Osteoblast (primary cell): ENCODE results near the gene ANO7. TPM values are rescaled to one million over a fixed set of nuclear protein-coding genes. Genes with fewer than 3 reads are reported as not detected.

ENCODE experiments used
- DNase-seq: peaks from one replicate; pipeline ENCODE4 v3.0.0; 2011; ENCODE audit warnings: low spot score, mixed read lengths; ENCODE audit not compliant: insufficient read length; ENCODE audit errors: missing footprints
- H2AFZ ChIP-seq: 2 replicates; pipeline ENCODE4 v1.6.0; 2011; ENCODE audit warnings: mild to moderate bottlenecking, low read length
- H3K27ac ChIP-seq: 2 replicates; pipeline ENCODE4 v1.5.1; 2011; ENCODE audit warnings: mild to moderate bottlenecking, low read depth, low read length, moderate library complexity
- H3K27me3 ChIP-seq: 2 replicates; pipeline ENCODE4 v1.6.0; 2012; ENCODE audit warnings: mild to moderate bottlenecking, control low read depth, inconsistent platforms, low read length, moderate library complexity; ENCODE audit not compliant: insufficient read depth
- H3K36me3 ChIP-seq: 2 replicates; pipeline ENCODE4 v1.5.1; 2011; ENCODE audit warnings: mild to moderate bottlenecking, low read length, control low read depth, moderate library complexity; ENCODE audit not compliant: insufficient read depth
- H3K4me1 ChIP-seq: 2 replicates; pipeline ENCODE4 v1.5.1; 2011; ENCODE audit warnings: mild to moderate bottlenecking, low read length, control low read depth, moderate library complexity; ENCODE audit not compliant: insufficient read depth
- H3K4me2 ChIP-seq: 2 replicates; pipeline ENCODE4 v1.6.0; 2011; ENCODE audit warnings: mild to moderate bottlenecking, low read length; ENCODE audit not compliant: insufficient read depth
- H3K4me3 ChIP-seq: fragments of 200-600 bp; sonication (generic); 3 replicates; pipeline ENCODE4 v1.5.1; 2012; ENCODE audit warnings: mild to moderate bottlenecking, low read length, inconsistent platforms; ENCODE audit not compliant: insufficient read depth
- H3K79me2 ChIP-seq: 2 replicates; pipeline ENCODE4 v1.6.0; 2012; ENCODE audit warnings: mild to moderate bottlenecking, low read length, control low read depth, inconsistent platforms; ENCODE audit not compliant: insufficient read depth
- H3K9me3 ChIP-seq: 2 replicates; pipeline ENCODE4 v1.5.1; 2011; ENCODE audit warnings: low read depth, low read length, control low read depth
- H4K20me1 ChIP-seq: 2 replicates; pipeline ENCODE4 v1.6.0; 2012; ENCODE audit warnings: mild to moderate bottlenecking, low read length, control low read depth; ENCODE audit not compliant: insufficient read depth
- total RNA-seq: library from RNA; depleted of rRNA; stranded (reverse); fragments of >200 nt; gene quantifications from 2 replicates; pipeline ENCODE4 v1.2.3, GENCODE V29; 2012
- TF ChIP-seq, protein P1 (sequence below): IDR thresholded peaks from 2 replicates; pipeline ENCODE4 v1.5.1; 2011; ENCODE audit warnings: mild to moderate bottlenecking, low read depth, low read length, moderate library complexity; ENCODE audit errors: extremely low read depth

The ANO7 gene
- total RNA-seq, 1 donor, result 1.8 TPM

DNA sequence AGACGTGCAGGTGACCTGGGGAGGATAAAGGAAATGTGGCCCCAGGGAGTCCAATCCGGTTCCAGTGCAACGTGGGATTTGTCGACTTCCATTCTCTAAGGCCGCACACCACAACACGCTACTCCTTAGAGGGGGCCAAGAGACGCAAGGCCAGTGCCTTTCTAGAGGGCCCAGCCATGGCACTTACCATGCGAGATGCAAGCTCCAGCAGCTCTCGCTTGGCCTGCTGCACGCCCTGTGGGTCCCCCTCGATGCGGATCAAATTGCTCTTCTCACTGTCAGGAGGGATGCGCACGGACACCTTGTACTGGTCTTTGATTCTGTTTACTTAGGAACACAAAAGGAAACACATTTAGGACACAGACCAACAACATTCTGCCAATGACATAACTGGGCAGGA is 61.2 kb downstream of the ANO7 start:
- DNase-seq, result no peak
- H3K4me3 ChIP-seq, result no peak overlapping the region
- no peak overlapping the region for H3K27ac ChIP-seq
- H4K20me1 ChIP-seq, result peaks cover 65% of the 10 kb centered on the region
- no peaks in the 10 kb centered on the region for H3K27me3 ChIP-seq
- H2AFZ ChIP-seq, result no peak overlapping the region
- no peaks in the 10 kb centered on the region for H3K9me3 ChIP-seq
- peaks cover 85% of the 10 kb centered on the region for H3K79me2 ChIP-seq
- TF ChIP-seq, protein P1, sequence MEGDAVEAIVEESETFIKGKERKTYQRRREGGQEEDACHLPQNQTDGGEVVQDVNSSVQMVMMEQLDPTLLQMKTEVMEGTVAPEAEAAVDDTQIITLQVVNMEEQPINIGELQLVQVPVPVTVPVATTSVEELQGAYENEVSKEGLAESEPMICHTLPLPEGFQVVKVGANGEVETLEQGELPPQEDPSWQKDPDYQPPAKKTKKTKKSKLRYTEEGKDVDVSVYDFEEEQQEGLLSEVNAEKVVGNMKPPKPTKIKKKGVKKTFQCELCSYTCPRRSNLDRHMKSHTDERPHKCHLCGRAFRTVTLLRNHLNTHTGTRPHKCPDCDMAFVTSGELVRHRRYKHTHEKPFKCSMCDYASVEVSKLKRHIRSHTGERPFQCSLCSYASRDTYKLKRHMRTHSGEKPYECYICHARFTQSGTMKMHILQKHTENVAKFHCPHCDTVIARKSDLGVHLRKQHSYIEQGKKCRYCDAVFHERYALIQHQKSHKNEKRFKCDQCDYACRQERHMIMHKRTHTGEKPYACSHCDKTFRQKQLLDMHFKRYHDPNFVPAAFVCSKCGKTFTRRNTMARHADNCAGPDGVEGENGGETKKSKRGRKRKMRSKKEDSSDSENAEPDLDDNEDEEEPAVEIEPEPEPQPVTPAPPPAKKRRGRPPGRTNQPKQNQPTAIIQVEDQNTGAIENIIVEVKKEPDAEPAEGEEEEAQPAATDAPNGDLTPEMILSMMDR, result no peak
- no peak overlapping the region for H3K4me2 ChIP-seq
- no peaks in the 10 kb centered on the region for H3K4me1 ChIP-seq
- H3K36me3 ChIP-seq, result peaks cover 99% of the 10 kb centered on the region

DNA sequence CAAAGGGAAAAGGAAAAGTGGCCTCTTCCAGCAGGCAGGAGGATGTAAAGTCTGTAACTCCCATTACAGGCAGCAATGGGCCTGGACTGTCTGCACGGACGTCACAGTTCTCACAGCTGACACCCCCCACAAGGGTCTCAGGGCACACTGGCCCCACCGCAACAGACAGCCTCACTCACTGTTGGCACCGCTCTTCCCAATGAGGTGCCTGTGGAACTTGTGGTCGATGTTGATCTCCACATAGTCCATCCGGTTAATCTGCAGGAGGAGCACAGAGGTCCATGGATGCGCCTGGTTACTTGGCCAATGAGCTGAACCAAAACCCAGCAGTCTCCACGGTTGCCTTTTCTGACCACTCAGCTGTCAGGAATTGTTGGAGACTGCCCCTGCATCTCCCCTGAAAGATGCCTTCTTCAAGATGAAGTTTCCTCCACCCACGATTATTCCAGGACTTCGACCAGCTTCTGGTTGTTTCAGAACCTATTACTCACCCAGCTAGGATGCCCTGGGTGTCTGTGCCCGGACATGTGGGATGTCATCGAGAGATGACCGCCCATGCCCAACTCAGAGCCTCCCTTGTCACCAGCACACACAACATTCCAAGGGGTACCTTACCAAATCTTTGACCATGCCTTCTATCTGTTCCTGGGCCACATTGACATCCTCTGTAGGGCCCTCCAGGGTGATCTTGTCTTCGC is 64.5 kb downstream of the ANO7 start:
- no peaks in the 10 kb centered on the region for H3K4me1 ChIP-seq
- TF ChIP-seq, protein P1, result no peak
- H2AFZ ChIP-seq, result no peak overlapping the region
- H4K20me1 ChIP-seq, result peaks cover 80% of the 10 kb centered on the region
- DNase-seq, result peak; percentile 58
- no peaks in the 10 kb centered on the region for H3K9me3 ChIP-seq
- no peak overlapping the region for H3K4me3 ChIP-seq
- no peaks in the 10 kb centered on the region for H3K27me3 ChIP-seq
- no peak overlapping the region for H3K4me2 ChIP-seq
- H3K27ac ChIP-seq, result no peak overlapping the region
- peaks cover 100% of the 10 kb centered on the region for H3K36me3 ChIP-seq
- H3K79me2 ChIP-seq, result peaks cover 89% of the 10 kb centered on the region

DNA sequence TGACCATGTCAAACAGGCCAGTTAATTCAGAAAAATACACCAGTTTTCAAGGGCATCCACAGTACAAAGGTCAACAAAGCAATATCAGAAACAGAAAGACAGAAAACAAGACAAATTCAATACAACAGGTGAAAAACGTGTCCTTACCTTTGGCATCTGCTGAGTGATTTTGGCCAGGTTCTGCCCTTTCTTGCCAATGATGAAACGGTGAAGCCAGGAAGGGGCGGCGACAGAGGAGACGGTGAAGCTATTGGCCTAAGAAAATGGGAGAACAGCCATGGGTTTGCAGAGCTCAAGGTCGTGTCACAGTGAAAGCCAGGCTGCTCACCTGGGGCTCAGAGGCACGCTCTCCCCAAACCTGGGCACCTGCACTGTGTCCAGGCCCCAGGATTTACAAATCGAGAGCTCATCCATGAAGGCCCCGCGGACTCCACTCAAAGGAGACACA is 66.5 kb downstream of the ANO7 start:
- no peak for DNase-seq
- Histone ChIP-seq H3K36me3 (peaks cover 98% of the 10 kb centered on the region), H4K20me1 (peaks cover 79% of the 10 kb centered on the region)

DNA sequence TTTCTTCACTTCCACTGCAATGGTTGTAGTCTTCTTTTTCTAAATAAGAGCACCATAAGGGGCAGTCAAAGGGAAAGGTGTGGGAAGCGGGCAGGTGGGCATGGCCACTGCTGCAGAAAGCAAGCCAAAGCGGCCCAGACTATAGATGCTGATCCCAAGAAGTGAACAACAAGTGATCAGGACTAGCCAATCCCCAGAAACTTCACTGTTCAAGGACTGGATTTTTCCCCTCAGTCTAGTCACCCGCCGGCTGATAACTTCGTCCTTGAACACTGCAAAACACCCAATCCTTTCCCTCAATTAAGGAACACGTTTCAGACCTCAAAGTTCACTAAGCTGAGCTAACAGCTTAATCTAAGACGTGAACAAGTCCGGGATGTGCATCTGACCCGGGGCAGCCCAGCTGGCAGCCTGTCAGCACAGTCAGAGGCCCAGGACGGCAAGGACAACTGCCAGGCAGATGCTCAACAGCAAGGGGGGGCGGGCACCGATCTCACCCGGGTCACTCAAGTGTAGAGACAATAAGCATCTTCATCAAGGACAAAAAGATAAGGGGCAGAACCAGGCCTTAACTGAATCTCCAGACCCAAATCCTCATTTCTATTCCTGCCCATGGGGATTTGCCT is 67.2 kb downstream of the ANO7 start:
- H3K4me1 ChIP-seq, result no peaks in the 10 kb centered on the region
- no peaks in the 10 kb centered on the region for H3K27me3 ChIP-seq
- peaks cover 88% of the 10 kb centered on the region for H3K79me2 ChIP-seq
- peak; percentile 42 for DNase-seq
- TF ChIP-seq, protein P1, result no peak
- peaks cover 98% of the 10 kb centered on the region for H3K36me3 ChIP-seq
- no peak overlapping the region for H2AFZ ChIP-seq
- peaks cover 77% of the 10 kb centered on the region for H4K20me1 ChIP-seq
- no peak overlapping the region for H3K4me2 ChIP-seq
- H3K27ac ChIP-seq, result no peak overlapping the region
- H3K9me3 ChIP-seq, result no peaks in the 10 kb centered on the region
- no peak overlapping the region for H3K4me3 ChIP-seq

More for the DNA sequence above, 66.5 kb downstream of the ANO7 start:
- Histone ChIP-seq H3K27ac (no peak overlapping the region), H3K4me1 (no peaks in the 10 kb centered on the region), H3K79me2 (peaks cover 88% of the 10 kb centered on the region), H3K4me3 (no peak overlapping the region), H3K9me3 (no peaks in the 10 kb centered on the region), H2AFZ (no peak overlapping the region), H3K27me3 (no peaks in the 10 kb centered on the region), H3K4me2 (no peak overlapping the region)
- TF ChIP-seq, protein P1, result no peak
